IMR-90 (cell line): ENCODE measurements around the gene ADD1.

Source experiments
- CTCF ChIP-seq: conservative IDR thresholded peaks from 2 replicates; pipeline ENCODE4 v1.5.1; 2012; ENCODE audit warnings: mild to moderate bottlenecking, low read depth, low read length, improper control_type of control experiment
- POLR2A ChIP-seq: IDR thresholded peaks from 2 replicates; pipeline ENCODE4 v1.6.1; 2012; ENCODE audit warnings: mild to moderate bottlenecking, low read depth, low read length

- TF ChIP-seq CTCF (no peak), POLR2A (no peak)
Observed at GRCh38 chr4:2857349-2857927, 13.8 kb downstream of the ADD1 start.
